Loucy (cell line): Measurements from ENCODE around the gene TAF4B.
"Not testable (repeated sequence)": the region's sequence is repeated elsewhere in the genome, so short reads cannot be mapped to it uniquely, and the experiment has no call there.

Experiments used
- CTCF ChIP-seq: fragments of 200-600 bp; sonication (generic); conservative IDR thresholded peaks from 2 replicates; pipeline ENCODE4 v1.5.1; 2014; ENCODE audit warnings: mild to moderate bottlenecking, antibody characterized with exemption, low read length
- EZH2phosphoT487 ChIP-seq: fragments of 200-600 bp; IDR thresholded peaks from 2 replicates; pipeline ENCODE4 v1.6.1; 2018; ENCODE audit warnings: antibody characterized with exemption, mild to moderate bottlenecking, moderate library complexity, borderline replicate concordance

GRCh38 chr18:26237363-26237762, 11.1 kb downstream of the TAF4B start:
- not testable (repeated sequence) for TF ChIP-seq CTCF, EZH2phosphoT487
